Measurements from ENCODE around the gene TEX264. TPM values are rescaled to one million over a fixed set of nuclear protein-coding genes. Genes with fewer than 3 reads are reported as not detected.

TEX264 gene
- total RNA-seq, 1 donor from 2014 or later = 28.2 TPM

- DNase-seq (ENCODE audit: low read depth) = no peak
- no peak overlapping the region for H3K4me3 Mint-ChIP-seq (ENCODE audit: unreplicated experiment)
- H3K9me3 Mint-ChIP-seq (ENCODE audit: unreplicated experiment) = peaks cover 4% of the 10 kb centered on the region
Measured at GRCh38 chr3:51720292-51721061, 49.4 kb downstream of the TEX264 start.

GRCh38 chr3:51721062-51721745 lies 50.2 kb downstream of the TEX264 start:
- Histone ChIP-seq H3K4me1 (ENCODE audit: insufficient read depth, low read length) (no peaks in the 10 kb centered on the region), H4K20me1 (ENCODE audit: insufficient read depth, low read length) (no peaks in the 10 kb centered on the region), H3K79me2 (ENCODE audit: insufficient read depth, low read length) (no peaks in the 10 kb centered on the region), H3K27ac (ENCODE audit: low read depth, low read length) (no peak overlapping the region), H3K9ac (ENCODE audit: low read length) (no peak overlapping the region), H3K4me2 (ENCODE audit: low read length) (no peak overlapping the region), H2AFZ (ENCODE audit: low read depth, low read length) (no peak overlapping the region), H3K9me3 (ENCODE audit: insufficient read depth, low read depth, low read length) (no peaks in the 10 kb centered on the region), H3K36me3 (ENCODE audit: insufficient read depth, low read length) (no peaks in the 10 kb centered on the region), H3K4me3 (ENCODE audit: insufficient read depth, low read depth, low read length) (no peak overlapping the region), H3K27me3 (ENCODE audit: insufficient read depth, low read length) (no peaks in the 10 kb centered on the region)
- DNase-seq (ENCODE audit: low read depth) = no peak
- no peak overlapping the region for H3K4me3 Mint-ChIP-seq (ENCODE audit: unreplicated experiment)
- H3K4me1 Mint-ChIP-seq (ENCODE audit: low read depth, unreplicated experiment) = no peaks in the 10 kb centered on the region
- no peak overlapping the region for H3K27ac Mint-ChIP-seq (ENCODE audit: unreplicated experiment)
- TF ChIP-seq CTCF (IDR thresholded peaks at IDR 0.05; ENCODE audit: insufficient read depth, low read depth, low read length) = no peak
- TF ChIP-seq EZH2 (IDR thresholded peaks at IDR 0.05; ENCODE audit: insufficient read depth, low read length) = no peak
- FAIRE-seq = no peak
- H3K36me3 Mint-ChIP-seq (ENCODE audit: low read depth, unreplicated experiment) = no peaks in the 10 kb centered on the region
- H3K27me3 Mint-ChIP-seq (ENCODE audit: low read depth, unreplicated experiment) = peaks cover 5% of the 10 kb centered on the region
- peaks cover 1% of the 10 kb centered on the region for H3K9me3 Mint-ChIP-seq (ENCODE audit: unreplicated experiment)

More at GRCh38 chr3:51720292-51721061, 49.4 kb downstream of the TEX264 start:
- no peak overlapping the region for H3K4me3 ChIP-seq (ENCODE audit: insufficient read depth, low read depth, low read length)
- H2AFZ ChIP-seq (ENCODE audit: low read depth, low read length) = no peak overlapping the region
- TF ChIP-seq CTCF (IDR thresholded peaks at IDR 0.05; ENCODE audit: insufficient read depth, low read depth, low read length) (no peak), EZH2 (IDR thresholded peaks at IDR 0.05; ENCODE audit: insufficient read depth, low read length) (no peak)
- FAIRE-seq = no peak
- no peak overlapping the region for H3K4me2 ChIP-seq (ENCODE audit: low read length)
- no peaks in the 10 kb centered on the region for H3K36me3 ChIP-seq (ENCODE audit: insufficient read depth, low read length)
- no peaks in the 10 kb centered on the region for H3K9me3 ChIP-seq (ENCODE audit: insufficient read depth, low read depth, low read length)
- H4K20me1 ChIP-seq (ENCODE audit: insufficient read depth, low read length) = no peaks in the 10 kb centered on the region
- H3K27me3 ChIP-seq (ENCODE audit: insufficient read depth, low read length) = no peaks in the 10 kb centered on the region
- Mint-ChIP-seq H3K4me1 (ENCODE audit: low read depth, unreplicated experiment) (no peaks in the 10 kb centered on the region), H3K36me3 (ENCODE audit: low read depth, unreplicated experiment) (no peaks in the 10 kb centered on the region), H3K27ac (ENCODE audit: unreplicated experiment) (no peak overlapping the region), H3K27me3 (ENCODE audit: low read depth, unreplicated experiment) (peaks cover 5% of the 10 kb centered on the region)
- no peak overlapping the region for H3K9ac ChIP-seq (ENCODE audit: low read length)
- H3K4me1 ChIP-seq (ENCODE audit: insufficient read depth, low read length) = no peaks in the 10 kb centered on the region
- H3K79me2 ChIP-seq (ENCODE audit: insufficient read depth, low read length) = no peaks in the 10 kb centered on the region
- no peak overlapping the region for H3K27ac ChIP-seq (ENCODE audit: low read depth, low read length)
